ENCODE results near the gene BMP8A.

DNA sequence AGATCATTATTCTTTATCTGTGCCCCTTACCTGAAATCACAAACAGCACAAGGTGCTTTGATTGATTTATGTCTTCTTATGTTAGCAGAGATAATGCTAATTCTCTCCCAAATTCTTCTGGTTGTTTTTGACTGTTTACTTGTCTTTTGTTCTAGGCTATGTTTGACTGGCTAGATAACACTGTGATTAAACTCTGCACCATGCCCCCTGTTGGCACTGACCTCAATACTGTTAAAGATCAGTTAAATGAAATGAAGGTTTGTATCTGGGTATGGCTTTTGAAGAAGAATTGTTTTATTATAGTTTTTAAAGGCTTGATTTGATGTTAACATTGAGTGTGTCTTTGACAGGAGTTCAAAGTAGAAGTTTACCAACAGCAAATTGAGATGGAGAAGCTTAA lies 49.6 kb upstream of the BMP8A start:
- no peak for TF ChIP-seq EZH2phosphoT487 (IDR thresholded peaks at IDR 0.05)
- TF ChIP-seq EZH2 (IDR thresholded peaks at IDR 0.05) = no peak
- TF ChIP-seq, protein P1, sequence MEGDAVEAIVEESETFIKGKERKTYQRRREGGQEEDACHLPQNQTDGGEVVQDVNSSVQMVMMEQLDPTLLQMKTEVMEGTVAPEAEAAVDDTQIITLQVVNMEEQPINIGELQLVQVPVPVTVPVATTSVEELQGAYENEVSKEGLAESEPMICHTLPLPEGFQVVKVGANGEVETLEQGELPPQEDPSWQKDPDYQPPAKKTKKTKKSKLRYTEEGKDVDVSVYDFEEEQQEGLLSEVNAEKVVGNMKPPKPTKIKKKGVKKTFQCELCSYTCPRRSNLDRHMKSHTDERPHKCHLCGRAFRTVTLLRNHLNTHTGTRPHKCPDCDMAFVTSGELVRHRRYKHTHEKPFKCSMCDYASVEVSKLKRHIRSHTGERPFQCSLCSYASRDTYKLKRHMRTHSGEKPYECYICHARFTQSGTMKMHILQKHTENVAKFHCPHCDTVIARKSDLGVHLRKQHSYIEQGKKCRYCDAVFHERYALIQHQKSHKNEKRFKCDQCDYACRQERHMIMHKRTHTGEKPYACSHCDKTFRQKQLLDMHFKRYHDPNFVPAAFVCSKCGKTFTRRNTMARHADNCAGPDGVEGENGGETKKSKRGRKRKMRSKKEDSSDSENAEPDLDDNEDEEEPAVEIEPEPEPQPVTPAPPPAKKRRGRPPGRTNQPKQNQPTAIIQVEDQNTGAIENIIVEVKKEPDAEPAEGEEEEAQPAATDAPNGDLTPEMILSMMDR (IDR thresholded peaks at IDR 0.05) = no peak
